ENCODE results near the gene RING1. TPM values are rescaled to one million over a fixed set of nuclear protein-coding genes. Genes with fewer than 3 reads are reported as not detected.

Gene RING1
- total RNA-seq, 1 experiment from 2014 or later: 45.9 TPM

GRCh38 chr6:33160096-33160495 is 48.2 kb upstream of the RING1 start:
- ChIA-PET POLR2A (no interaction called here), CTCF (interaction anchor here (0.6 to 4.9 kb wide), 6 partner anchors 11 to 139 kb away, joined by 3 to 31 read pairs (median 6); partner anchors contain the start of gene HSD17B8), RAD21 (ENCODE audit: low non-redundant PET in 1 of 2, low total read pairs in 2 of 2, uncharacterized antibody in 2 of 2, unreplicated experiment in 2 of 2) (interaction anchor here in 1 of 2 experiments (1.0 kb wide), 1 partner anchor 88 kb away, joined by 6 read pairs; no protein-coding TSS in a partner anchor)
- Histone ChIP-seq H4K20me1 (ENCODE audit: insufficient read depth) (no peaks in the 10 kb centered on the region), H3K9ac (ENCODE audit: low read length) (no peak overlapping the region), H3K79me2 (ENCODE audit: insufficient read depth, low read length) (no peaks in the 10 kb centered on the region), H3K27ac (ENCODE audit: low read depth, low read length) (no peak overlapping the region; the same call in 1 of the 2 replicates), H3K9me3 (ENCODE audit: control insufficient read depth in 1 of 2, insufficient read depth in 1 of 2, low read depth in 1 of 2, low read length in 2 of 2) (no peaks in the 10 kb centered on the region), H3K36me3 (ENCODE audit: control insufficient read depth in 1 of 2, insufficient read depth in 2 of 2, low read length in 2 of 2) (no peaks in the 10 kb centered on the region), H3K27me3 (ENCODE audit: insufficient read depth, low read length) (no peaks in the 10 kb centered on the region), H3K4me3 (replicated peaks in 1 of 2; ENCODE audit: low read depth in 1 of 2, low read length in 2 of 2) (no peak overlapping the region), H3K4me2 (ENCODE audit: low read length) (no peak overlapping the region), H3K4me1 (ENCODE audit: control insufficient read depth in 1 of 2, insufficient read depth in 2 of 2, low read length in 2 of 2) (peaks cover 11 to 29% of the 10 kb centered on the region in 2 experiments), H3K9me2 (ENCODE audit: insufficient read depth) (no peaks in the 10 kb centered on the region), H2AFZ (ENCODE audit: low read depth, low read length, poor library complexity, severe bottlenecking) (no peak overlapping the region)
- TF ChIP-seq SIN3A (IDR thresholded peaks at IDR 0.05; ENCODE audit: low read depth) (no peak), EGR1 (IDR thresholded peaks at IDR 0.05; ENCODE audit: low read depth) (no peak), TCF7L2 (IDR thresholded peaks at IDR 0.05; ENCODE audit: borderline replicate concordance, extremely low read depth, insufficient read depth, insufficient read length) (no peak), CEBPB (IDR thresholded peaks at IDR 0.05; ENCODE audit: low read depth) (no peak), ELF1 (IDR thresholded peaks at IDR 0.05; ENCODE audit: borderline replicate concordance, low read depth) (no peak), SRF (IDR thresholded peaks at IDR 0.05; ENCODE audit: low read depth) (no peak), MAX (IDR thresholded peaks at IDR 0.05) (no peak), EZH2phosphoT487 (IDR thresholded peaks at IDR 0.05; ENCODE audit: borderline replicate concordance) (no peak), JUND (IDR thresholded peaks at IDR 0.05) (no peak), ZNF274 (IDR thresholded peaks at IDR 0.05; ENCODE audit: low read depth, low read length) (no peak)
- TF ChIP-seq, protein P1, sequence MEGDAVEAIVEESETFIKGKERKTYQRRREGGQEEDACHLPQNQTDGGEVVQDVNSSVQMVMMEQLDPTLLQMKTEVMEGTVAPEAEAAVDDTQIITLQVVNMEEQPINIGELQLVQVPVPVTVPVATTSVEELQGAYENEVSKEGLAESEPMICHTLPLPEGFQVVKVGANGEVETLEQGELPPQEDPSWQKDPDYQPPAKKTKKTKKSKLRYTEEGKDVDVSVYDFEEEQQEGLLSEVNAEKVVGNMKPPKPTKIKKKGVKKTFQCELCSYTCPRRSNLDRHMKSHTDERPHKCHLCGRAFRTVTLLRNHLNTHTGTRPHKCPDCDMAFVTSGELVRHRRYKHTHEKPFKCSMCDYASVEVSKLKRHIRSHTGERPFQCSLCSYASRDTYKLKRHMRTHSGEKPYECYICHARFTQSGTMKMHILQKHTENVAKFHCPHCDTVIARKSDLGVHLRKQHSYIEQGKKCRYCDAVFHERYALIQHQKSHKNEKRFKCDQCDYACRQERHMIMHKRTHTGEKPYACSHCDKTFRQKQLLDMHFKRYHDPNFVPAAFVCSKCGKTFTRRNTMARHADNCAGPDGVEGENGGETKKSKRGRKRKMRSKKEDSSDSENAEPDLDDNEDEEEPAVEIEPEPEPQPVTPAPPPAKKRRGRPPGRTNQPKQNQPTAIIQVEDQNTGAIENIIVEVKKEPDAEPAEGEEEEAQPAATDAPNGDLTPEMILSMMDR (IDR thresholded peaks at IDR 0.05 in 2 of 3, conservative IDR thresholded peaks at IDR 0.05 in 1 of 3; ENCODE audit: borderline replicate concordance in 1 of 3, insufficient read depth in 1 of 3, low read depth in 2 of 3, low read length in 2 of 3): no peak
- DNase-seq (ENCODE audit: low read depth, low spot score) (no peak), ATAC-seq (no peak)
- intact Hi-C loops (cut with micrococcal nuclease): no loop called here
- no TSS peak for BruUV-seq (replicated peaks)

Measured in HCT116 (cell line).